Caco-2 (cell line): ENCODE measurements around the gene TGM5. TPM values are rescaled to one million over a fixed set of nuclear protein-coding genes. Genes with fewer than 3 reads are reported as not detected.

Experiments used
- BruUV-seq: library from RNA; stranded (reverse); fragments of 400-500 nt; replicated peaks from 2 replicates; lab custom pipeline; 2021; lab: Mats Ljungman, UMichigan
- CTCF ChIA-PET: fragments of 300-600 bp; sonication (Branson Sonifier 250); formaldehyde crosslinking; loops from one replicate; lab custom pipeline; 2022; ENCODE audit warnings: antibody characterized with exemption; lab: Charles Lee
- POLR2A ChIA-PET: fragments of 300-600 bp; sonication (Branson Sonifier 250); formaldehyde crosslinking; loops from one replicate; lab custom pipeline; 2022; ENCODE audit warnings: antibody characterized with exemption; lab: Charles Lee
- DNase-seq, 2 experiments: peaks; one replicate each; pipeline versions ENCODE4 v3.0.0 to v3.0.0-alpha.2; 2020 to 2022
- H3K27me3 ChIP-seq: replicated peaks from 2 replicates; pipeline ENCODE4 v1.6.0; 2011; ENCODE audit warnings: low read length; ENCODE audit not compliant: control insufficient read depth, insufficient read depth
- H3K36me3 ChIP-seq: 2 replicates; pipeline ENCODE4 v1.5.1; 2011; ENCODE audit warnings: low read length; ENCODE audit not compliant: control insufficient read depth, insufficient read depth
- H3K4me1 ChIP-seq: fragments of 250-450 bp; sonication (Bioruptor Pico); 2 replicates; pipeline ENCODE4 v1.5.1; 2020; ENCODE audit warnings: mild to moderate bottlenecking
- H3K4me3 ChIP-seq: 2 replicates; pipeline ENCODE4 v1.5.1; 2011; ENCODE audit warnings: low read depth, mild to moderate bottlenecking, control low read depth, low read length
- H3K9me3 ChIP-seq: fragments of 250-450 bp; sonication (Bioruptor Pico); 2 replicates; pipeline ENCODE4 v1.5.1; 2020; ENCODE audit warnings: mild to moderate bottlenecking, moderate library complexity
- H3K27ac Mint-ChIP-seq: one replicate; pipeline ENCODE4 v1.8.0; 2022; ENCODE audit warnings: mixed read lengths; ENCODE audit not compliant: unreplicated experiment
- H3K27me3 Mint-ChIP-seq: one replicate; pipeline ENCODE4 v1.8.0; 2022; ENCODE audit warnings: mixed read lengths; ENCODE audit not compliant: insufficient read depth, unreplicated experiment
- H3K36me3 Mint-ChIP-seq: one replicate; pipeline ENCODE4 v1.8.0; 2022; ENCODE audit warnings: mild to moderate bottlenecking, mixed read lengths; ENCODE audit not compliant: insufficient read depth, unreplicated experiment
- H3K4me1 Mint-ChIP-seq: one replicate; pipeline ENCODE4 v1.8.0; 2022; ENCODE audit warnings: low read depth, mixed read lengths; ENCODE audit not compliant: unreplicated experiment
- H3K4me3 Mint-ChIP-seq: one replicate; pipeline ENCODE4 v1.8.0; 2022; ENCODE audit warnings: mild to moderate bottlenecking, moderate library complexity, mixed read lengths; ENCODE audit not compliant: unreplicated experiment
- H3K9me3 Mint-ChIP-seq: one replicate; pipeline ENCODE4 v1.8.0; 2022; ENCODE audit warnings: mixed read lengths; ENCODE audit not compliant: unreplicated experiment
- intact Hi-C: fragments of 100-400 bp; cut with micrococcal nuclease; formaldehyde crosslinking; loops from one replicate; pipeline ENCODE4 v1.10.0; 2022; ENCODE audit not compliant: unreplicated experiment
- total RNA-seq: library from RNA; stranded (reverse); gene quantifications from 2 replicates; pipeline ENCODE4 v1.2.3, GENCODE V29; 2022
- TF ChIP-seq, protein P1 (sequence below), 2 experiments: fragments of 200-600 bp in 1 of 2; IDR thresholded peaks; 1 replicate in 1 of 2; 2 replicates in 1 of 2; pipeline versions ENCODE4 v1.5.1 to v1.8.0; 2011 to 2022; ENCODE audit warnings: antibody characterized with exemption in 1 of 2, control low read depth in 1 of 2, inconsistent platforms in 1 of 2, low read depth in 1 of 2, low read length in 1 of 2, mild to moderate bottlenecking in 1 of 2, moderate library complexity in 1 of 2; ENCODE audit not compliant: insufficient read depth in 1 of 2, severe bottlenecking in 1 of 2, unreplicated experiment in 1 of 2

The TGM5 gene
- total RNA-seq, 1 experiment from 2014 or later, result not detected

GRCh38 chr15:43279496-43279895 is 12.8 kb upstream of the TGM5 start:
- Histone ChIP-seq H3K4me3 (no peak overlapping the region), H3K36me3 (no peaks in the 10 kb centered on the region), H3K4me1 (no peaks in the 10 kb centered on the region), H3K27me3 (no peaks in the 10 kb centered on the region; the same call in 1 of the 2 replicates), H3K9me3 (no peaks in the 10 kb centered on the region)
- no peak for DNase-seq
- CTCF ChIA-PET, result no interaction called here
- Mint-ChIP-seq H3K36me3 (no peaks in the 10 kb centered on the region), H3K9me3 (no peaks in the 10 kb centered on the region), H3K27ac (no peak overlapping the region), H3K4me3 (no peak overlapping the region), H3K4me1 (no peaks in the 10 kb centered on the region), H3K27me3 (peaks cover 9% of the 10 kb centered on the region)
- POLR2A ChIA-PET, result no interaction called here
- TF ChIP-seq, protein P1, sequence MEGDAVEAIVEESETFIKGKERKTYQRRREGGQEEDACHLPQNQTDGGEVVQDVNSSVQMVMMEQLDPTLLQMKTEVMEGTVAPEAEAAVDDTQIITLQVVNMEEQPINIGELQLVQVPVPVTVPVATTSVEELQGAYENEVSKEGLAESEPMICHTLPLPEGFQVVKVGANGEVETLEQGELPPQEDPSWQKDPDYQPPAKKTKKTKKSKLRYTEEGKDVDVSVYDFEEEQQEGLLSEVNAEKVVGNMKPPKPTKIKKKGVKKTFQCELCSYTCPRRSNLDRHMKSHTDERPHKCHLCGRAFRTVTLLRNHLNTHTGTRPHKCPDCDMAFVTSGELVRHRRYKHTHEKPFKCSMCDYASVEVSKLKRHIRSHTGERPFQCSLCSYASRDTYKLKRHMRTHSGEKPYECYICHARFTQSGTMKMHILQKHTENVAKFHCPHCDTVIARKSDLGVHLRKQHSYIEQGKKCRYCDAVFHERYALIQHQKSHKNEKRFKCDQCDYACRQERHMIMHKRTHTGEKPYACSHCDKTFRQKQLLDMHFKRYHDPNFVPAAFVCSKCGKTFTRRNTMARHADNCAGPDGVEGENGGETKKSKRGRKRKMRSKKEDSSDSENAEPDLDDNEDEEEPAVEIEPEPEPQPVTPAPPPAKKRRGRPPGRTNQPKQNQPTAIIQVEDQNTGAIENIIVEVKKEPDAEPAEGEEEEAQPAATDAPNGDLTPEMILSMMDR (IDR thresholded peaks at IDR 0.05; ENCODE audit: insufficient read depth in 1 of 2, low read depth in 1 of 2, low read length in 1 of 2, severe bottlenecking in 1 of 2, unreplicated experiment in 1 of 2), result no peak
- BruUV-seq, result no TSS peak
- intact Hi-C loops, result no loop called here

DNA sequence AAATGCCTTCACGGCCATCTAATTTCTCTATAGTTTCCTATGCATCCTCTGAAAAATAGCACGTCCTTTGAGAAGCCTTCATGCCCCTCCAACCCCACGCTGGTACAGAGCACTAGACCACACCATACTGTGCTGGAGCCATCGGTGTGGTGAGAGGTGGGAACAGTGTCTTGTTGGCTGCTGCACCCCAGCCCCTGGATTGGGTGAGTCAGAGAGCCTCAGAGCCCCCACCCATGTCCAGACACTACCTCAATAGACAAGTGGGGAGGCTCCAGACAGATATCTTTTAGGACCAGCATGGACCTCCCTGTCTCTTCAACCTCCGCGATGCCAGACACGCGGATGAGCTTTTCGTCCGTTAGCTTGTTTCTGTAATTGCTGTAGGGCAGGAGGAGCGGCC is 12.1 kb upstream of the TGM5 start:
- ChIA-PET POLR2A (no interaction called here), CTCF (no interaction called here)
- Mint-ChIP-seq H3K27ac (no peak overlapping the region), H3K4me3 (no peak overlapping the region), H3K9me3 (no peaks in the 10 kb centered on the region), H3K4me1 (no peaks in the 10 kb centered on the region), H3K27me3 (peaks cover 11% of the 10 kb centered on the region), H3K36me3 (no peaks in the 10 kb centered on the region)
- H3K27me3 ChIP-seq, result no peaks in the 10 kb centered on the region; the same call in 1 of the 2 replicates
- TF ChIP-seq, protein P1 (IDR thresholded peaks at IDR 0.05; ENCODE audit: insufficient read depth in 1 of 2, low read depth in 1 of 2, low read length in 1 of 2, severe bottlenecking in 1 of 2, unreplicated experiment in 1 of 2), result no peak
- no peaks in the 10 kb centered on the region for H3K4me1 ChIP-seq
- no peaks in the 10 kb centered on the region for H3K9me3 ChIP-seq
- intact Hi-C loops, result no loop called here
- no peak overlapping the region for H3K4me3 ChIP-seq
- no peak for DNase-seq
- no peaks in the 10 kb centered on the region for H3K36me3 ChIP-seq
- BruUV-seq, result no TSS peak

DNA sequence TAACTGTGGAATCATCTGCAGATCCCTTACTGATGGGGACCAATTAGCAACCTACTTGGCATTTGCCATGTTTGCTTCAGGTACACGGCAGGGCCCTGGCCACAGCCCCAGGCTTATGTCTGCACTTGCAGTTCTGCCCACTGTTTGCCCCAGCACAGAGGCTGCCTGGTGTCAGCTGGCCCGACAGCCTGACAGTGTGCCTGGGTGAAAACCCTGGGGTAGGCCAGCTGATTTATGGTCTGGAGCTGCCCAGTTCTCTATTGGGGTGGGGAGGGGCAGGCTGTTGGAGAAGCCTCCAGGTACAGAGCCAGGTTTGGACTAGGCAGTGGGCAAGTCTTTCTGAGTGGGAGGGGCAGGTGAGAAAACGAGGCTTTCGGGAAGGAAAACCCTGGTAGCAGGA is 11.2 kb upstream of the TGM5 start:
- POLR2A ChIA-PET, result no interaction called here
- Mint-ChIP-seq H3K27me3 (peaks cover 8% of the 10 kb centered on the region), H3K4me3 (no peak overlapping the region), H3K27ac (no peak overlapping the region), H3K36me3 (no peaks in the 10 kb centered on the region), H3K9me3 (no peaks in the 10 kb centered on the region), H3K4me1 (no peaks in the 10 kb centered on the region)
- no peak for DNase-seq
- no TSS peak for BruUV-seq
- no peaks in the 10 kb centered on the region; the same call in 1 of the 2 replicates for H3K27me3 ChIP-seq
- H3K36me3 ChIP-seq, result no peaks in the 10 kb centered on the region
- TF ChIP-seq, protein P1 (IDR thresholded peaks at IDR 0.05; ENCODE audit: insufficient read depth in 1 of 2, low read depth in 1 of 2, low read length in 1 of 2, severe bottlenecking in 1 of 2, unreplicated experiment in 1 of 2), result no peak
- H3K9me3 ChIP-seq, result no peaks in the 10 kb centered on the region
- H3K4me1 ChIP-seq, result no peaks in the 10 kb centered on the region
- CTCF ChIA-PET, result interaction anchor here (1.1 kb wide), 1 partner anchor 52 kb away, joined by 3 read pairs; no protein-coding TSS in a partner anchor
- H3K4me3 ChIP-seq, result no peak overlapping the region
- intact Hi-C loops, result no loop called here
